HepG2 (cell line): ENCODE results near the gene CFAP46. TPM values are rescaled to one million over a fixed set of nuclear protein-coding genes. Genes with fewer than 3 reads are reported as not detected.

Experiments used
- ATAC-seq: fragments of 200-7000 bp; cut with Tn5 transposase; 3 replicates; pipeline ENCODE4 v1.9.1; 2020; ENCODE audit warnings: mild to moderate bottlenecking, moderate library complexity
- BruUV-seq: library from RNA; stranded (reverse); fragments of 400-500 nt; replicated peaks from 2 replicates; lab custom pipeline; 2021; lab: Mats Ljungman, UMichigan
- CTCF ChIA-PET: fragments of 300-600 bp; formaldehyde crosslinking; extraction: SDS; loops from one replicate; lab custom pipeline; 2021; ENCODE audit warnings: low total read pairs, inconsistent platforms, low intra/inter-chr PET ratio; lab: Yijun Ruan, JAX
- POLR2A ChIA-PET: fragments of 350-600 bp; sonication (Branson Sonifier 250); formaldehyde crosslinking; loops from one replicate; lab custom pipeline; 2020; ENCODE audit warnings: antibody characterized with exemption, inconsistent platforms; lab: Yijun Ruan, JAX
- DNase-seq: peaks from one replicate; pipeline ENCODE4 v3.0.0-alpha.2; 2015; ENCODE audit warnings: low spot score
- FAIRE-seq: peaks from 3 replicates; lab custom pipeline; 2011; peaks lifted over from hg19 to GRCh38; lab: Jason Lieb, UNC
- H2AFZ ChIP-seq: one replicate; pipeline ENCODE4 v1.6.1; 2011; ENCODE audit warnings: low read length, inconsistent platforms
- H3K27ac ChIP-seq: fragments of 300-600 bp; 3 replicates; pipeline ENCODE4 v1.8.0; 2011; ENCODE audit warnings: mixed run types, mild to moderate bottlenecking, mixed read lengths, low read length, inconsistent platforms; ENCODE audit not compliant: insufficient read depth; ENCODE audit errors: extremely low read length
- H3K27me3 ChIP-seq, 2 experiments: fragments of 200-600 bp in 1 of 2; 2 replicates in 1 of 2; 3 replicates in 1 of 2; pipeline versions ENCODE4 v1.6.0 to v1.8.0; 2011; ENCODE audit warnings: low read length in 2 of 2, mild to moderate bottlenecking in 2 of 2, moderate library complexity in 2 of 2, inconsistent platforms in 1 of 2; ENCODE audit not compliant: insufficient read depth in 2 of 2, control insufficient read depth in 1 of 2
- H3K36me3 ChIP-seq, 2 experiments: fragments of 200-600 bp in 1 of 2; replicated peaks in 1 of 2; 2 replicates in 1 of 2; 3 replicates in 1 of 2; pipeline versions ENCODE4 v1.5.1 to v1.8.0; 2011; ENCODE audit warnings: low read length in 2 of 2, inconsistent platforms in 1 of 2; ENCODE audit not compliant: insufficient read depth in 2 of 2, control insufficient read depth in 1 of 2
- H3K4me1 ChIP-seq: 2 replicates; pipeline ENCODE4 v1.5.1; 2012; ENCODE audit warnings: low read length, inconsistent platforms; ENCODE audit not compliant: insufficient read depth
- H3K4me2 ChIP-seq: 2 replicates; pipeline ENCODE4 v1.6.0; 2011; ENCODE audit warnings: low read depth, low read length, inconsistent platforms
- H3K4me3 ChIP-seq, 3 experiments: fragments of 200-600 bp in 1 of 3; sonication (generic), shearing (Covaris generic) in 1 of 3; replicated peaks in 1 of 3; 2 replicates each; pipeline ENCODE4 v1.5.1; 2011 to 2016; ENCODE audit warnings: low read length in 3 of 3, inconsistent platforms in 2 of 3, low read depth in 2 of 3, mild to moderate bottlenecking in 2 of 3, control low read depth in 1 of 3, mixed read lengths in 1 of 3; ENCODE audit not compliant: insufficient read depth in 1 of 3
- H3K79me2 ChIP-seq: one replicate; pipeline ENCODE4 v1.6.1; 2011; ENCODE audit warnings: low read length, inconsistent platforms; ENCODE audit not compliant: insufficient read depth
- H3K9ac ChIP-seq: 2 replicates; pipeline ENCODE4 v1.6.0; 2011; ENCODE audit warnings: mild to moderate bottlenecking, low read depth, low read length, inconsistent platforms; ENCODE audit not compliant: insufficient read depth
- H3K9me3 ChIP-seq: 2 replicates; pipeline ENCODE4 v1.5.1; 2012; ENCODE audit warnings: mild to moderate bottlenecking, low read length
- H4K20me1 ChIP-seq: 2 replicates; pipeline ENCODE4 v1.6.0; 2011; ENCODE audit warnings: inconsistent platforms, mild to moderate bottlenecking, low read length, moderate library complexity; ENCODE audit not compliant: insufficient read depth
- ARID5B ChIP-seq: IDR thresholded peaks from 2 replicates; pipeline ENCODE4 v1.4.0; 2020; ENCODE audit warnings: mild to moderate bottlenecking, missing genetic modification reagents
- IKZF4 ChIP-seq: sonication (generic); formaldehyde crosslinking; IDR thresholded peaks from 2 replicates; pipeline ENCODE4 v1.5.1; 2020; ENCODE audit warnings: borderline replicate concordance, mild to moderate bottlenecking, low read depth, missing genetic modification reagents; ENCODE audit errors: not compliant biosample characterization
- POLR2AphosphoS2 ChIP-seq: IDR thresholded peaks from 2 replicates; pipeline ENCODE4 v1.6.1; 2011; ENCODE audit warnings: low read depth, low read length, improper control_type of control experiment
- ZFP41 ChIP-seq: sonication (generic); formaldehyde crosslinking; IDR thresholded peaks from 2 replicates; pipeline ENCODE4 v1.4.0; 2020; ENCODE audit warnings: mild to moderate bottlenecking, missing genetic modification reagents, borderline replicate concordance
- ZNF205 ChIP-seq: IDR thresholded peaks from 2 replicates; pipeline ENCODE4 v1.6.1; 2018; ENCODE audit warnings: missing biosample characterization, missing genetic modification reagents
- ZNF619 ChIP-seq: sonication (generic); formaldehyde crosslinking; IDR thresholded peaks from 2 replicates; pipeline ENCODE4 v1.4.0; 2020; ENCODE audit warnings: mild to moderate bottlenecking, missing genetic modification reagents
- ZNF777 ChIP-seq: sonication (generic); formaldehyde crosslinking; IDR thresholded peaks from 2 replicates; pipeline ENCODE4 v1.4.0; 2020; ENCODE audit warnings: missing genetic modification reagents
- WGBS: methylation state at CpG from one replicate; pipeline ENCODE4 v1.1.6; 2017; ENCODE audit warnings: low lambda C conversion rate; 5-methylcytosine and 5-hydroxymethylcytosine counted together
- in situ Hi-C: cut with HindIII; loops from 2 replicates; pipeline ENCODE4 v1.10.0; 2017; ENCODE audit warnings: low pct_unique_long_range_greater_than_20kb; ENCODE audit not compliant: extremely low pct_ligation_motif_present
- intact Hi-C: fragments of 100-400 bp; cut with micrococcal nuclease; formaldehyde crosslinking; loops from one replicate; pipeline ENCODE4 v1.10.0; 2022; ENCODE audit not compliant: unreplicated experiment
- polyA plus RNA-seq, 8 experiments: library from polyadenylated mRNA; depleted of rRNA in 3 of 8; stranded (reverse) in 7 of 8; unstranded in 1 of 8; fragments of >200 nt; fragmentation: Illumina TruSeq in 4 of 8; extraction: Trizol in 4 of 8; gene quantifications; 2 replicates each; pipeline versions ENCODE4 v1.2.1 to v1.2.3, GENCODE V29; 2011 to 2016; ENCODE audit warnings: low read depth in 4 of 8, missing spikeins in 1 of 8, mixed read lengths in 1 of 8; ENCODE audit not compliant: insufficient read depth in 1 of 8
- total RNA-seq, 5 experiments: library from RNA; depleted of rRNA; stranded (reverse); fragments of >200 nt; fragmentation: Illumina TruSeq; extraction: Trizol; gene quantifications; 2 replicates each; pipeline ENCODE4 v1.2.3, GENCODE V29; 2016; ENCODE audit warnings: low read depth in 1 of 5

CFAP46 gene
- total and polyA plus RNA-seq, 2 of the 13 experiments (the other 11 are each of a cell fraction or from before 2014, with no cell fraction given) = 0.24 to 0.84 TPM

DNA sequence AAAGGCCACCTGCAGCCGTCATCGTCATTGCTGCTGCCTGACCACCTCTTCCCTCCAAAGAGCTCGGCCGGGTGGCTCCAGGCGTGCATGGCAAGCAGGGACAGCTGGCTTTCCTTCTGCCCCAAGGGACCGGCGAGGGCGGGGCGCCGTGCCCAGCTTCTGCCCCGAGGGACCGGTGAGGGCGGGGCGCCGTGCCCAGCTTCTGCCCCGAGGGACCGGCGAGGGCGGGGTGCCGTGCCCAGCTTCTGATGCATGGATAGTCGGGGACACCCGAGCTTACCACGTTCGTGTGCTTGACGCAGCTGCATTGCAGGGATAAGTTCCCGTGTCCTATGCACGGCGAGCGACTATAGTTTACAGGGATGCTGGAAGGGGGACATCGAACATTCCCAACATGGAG is 27.0 kb downstream of the CFAP46 start:
- WGBS = 85% methylated on average over 5 of the region's 30 CpGs
- H3K27me3 ChIP-seq = peaks cover 1 to 14% of the 10 kb centered on the region in 2 experiments; a peak in 1 of 5 replicates
- BruUV-seq = no TSS peak
- H3K9ac ChIP-seq = no peak overlapping the region
- in situ Hi-C loops = no loop called here
- no peaks in the 10 kb centered on the region for H4K20me1 ChIP-seq
- POLR2A ChIA-PET = no interaction called here
- H3K4me2 ChIP-seq = no peak overlapping the region
- FAIRE-seq = no peak
- H3K36me3 ChIP-seq = no peaks in the 10 kb centered on the region
- no peaks in the 10 kb centered on the region for H3K4me1 ChIP-seq
- no peak for TF ChIP-seq ARID5B
- no peak for TF ChIP-seq ZNF777 (CRISPR knock-in tag)
- TF ChIP-seq POLR2AphosphoS2 = no peak
- TF ChIP-seq, all 625 proteins: peak for 0
- H2AFZ ChIP-seq = no peak overlapping the region
- DNase-seq = no peak
- no peak overlapping the region for H3K4me3 ChIP-seq
- no peak for ATAC-seq
- no peak overlapping the region for H3K27ac ChIP-seq
- CTCF ChIA-PET = no interaction called here
- no peaks in the 10 kb centered on the region for H3K79me2 ChIP-seq
- no peaks in the 10 kb centered on the region for H3K9me3 ChIP-seq
- intact Hi-C loops = no loop called here

- BruUV-seq = no TSS peak
- no peak overlapping the region for H3K4me3 ChIP-seq
- no peak for TF ChIP-seq IKZF4
- TF ChIP-seq ZFP41 (CRISPR knock-in tag) = no peak
- no peak for TF ChIP-seq ZNF619 (CRISPR knock-in tag)
- TF ChIP-seq ZNF205 (CRISPR knock-in tag) = no peak
- peaks cover 1 to 14% of the 10 kb centered on the region in 2 experiments; a peak in 1 of 5 replicates for H3K27me3 ChIP-seq
- no peaks in the 10 kb centered on the region for H3K4me1 ChIP-seq
- no peaks in the 10 kb centered on the region for H3K79me2 ChIP-seq
- ATAC-seq (no peak), FAIRE-seq (no peak), DNase-seq (no peak)
- H3K27ac ChIP-seq = no peak overlapping the region
- WGBS = 54% methylated on average over 8 of the region's 17 CpGs
- no peak overlapping the region for H3K4me2 ChIP-seq
- H2AFZ ChIP-seq = no peak overlapping the region
- intact Hi-C loops = no loop called here
- no peaks in the 10 kb centered on the region for H3K9me3 ChIP-seq
- in situ Hi-C loops = no loop called here
- no peaks in the 10 kb centered on the region for H4K20me1 ChIP-seq
- POLR2A ChIA-PET = no interaction called here
- H3K36me3 ChIP-seq = no peaks in the 10 kb centered on the region
- no peak overlapping the region for H3K9ac ChIP-seq
- CTCF ChIA-PET = no interaction called here
Observed at GRCh38 chr10:132914732-132915131, 27.6 kb downstream of the CFAP46 start.
